Activated T-cell treated with anti-CD3 and anti-CD28 coated beads for 1 hour (primary cell): ENCODE data around the gene NBPF9.
"Not testable (repeated sequence)": the region's sequence is repeated elsewhere in the genome, so short reads cannot be mapped to it uniquely, and the experiment has no call there.

ENCODE experiments used
- DNase-seq: peaks from one replicate; pipeline ENCODE4 v3.0.0-alpha.2; 2020; ENCODE audit warnings: low read depth

The NBPF9 gene

DNA sequence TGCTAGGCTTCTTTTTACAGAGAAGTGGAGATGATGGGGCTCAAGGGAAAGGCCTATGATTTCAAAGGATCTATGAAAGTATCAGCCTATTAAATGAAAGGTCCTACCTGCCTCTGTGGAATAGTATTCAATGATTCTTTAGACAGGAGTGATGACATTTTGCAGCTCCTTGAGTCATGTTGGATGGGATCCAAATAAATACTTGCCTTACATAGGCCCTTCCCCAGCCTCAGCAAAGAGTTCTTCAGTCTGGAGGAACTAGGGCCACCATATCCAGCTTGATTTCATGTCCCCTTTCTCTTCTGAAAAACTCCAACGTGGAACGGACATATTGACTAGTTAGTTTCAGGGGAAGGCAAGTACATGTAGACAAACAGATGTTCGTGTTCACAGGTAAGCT is 87.8 kb downstream of the NBPF9 start:
- not testable (repeated sequence) for DNase-seq

DNA sequence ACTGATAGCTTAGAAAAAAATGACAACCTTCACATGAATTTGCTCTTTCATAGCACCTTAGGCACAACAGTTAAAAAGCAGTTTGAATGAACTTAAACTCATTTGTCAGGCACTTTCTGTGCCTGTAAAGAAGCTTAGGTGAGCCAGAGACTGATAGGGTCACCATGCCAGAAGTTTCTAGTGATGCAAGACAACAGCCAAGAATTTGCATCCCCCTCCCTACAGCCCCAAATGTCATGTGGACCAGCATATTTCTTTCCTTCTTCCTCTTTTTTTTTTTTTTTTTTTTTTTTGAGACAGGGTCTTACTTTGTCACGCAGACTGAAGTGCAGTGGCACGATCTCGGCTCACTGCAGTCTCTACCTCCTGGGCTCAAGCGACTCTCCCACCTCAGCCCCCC is 89.8 kb downstream of the NBPF9 start:
- DNase-seq = not testable (repeated sequence)

DNA sequence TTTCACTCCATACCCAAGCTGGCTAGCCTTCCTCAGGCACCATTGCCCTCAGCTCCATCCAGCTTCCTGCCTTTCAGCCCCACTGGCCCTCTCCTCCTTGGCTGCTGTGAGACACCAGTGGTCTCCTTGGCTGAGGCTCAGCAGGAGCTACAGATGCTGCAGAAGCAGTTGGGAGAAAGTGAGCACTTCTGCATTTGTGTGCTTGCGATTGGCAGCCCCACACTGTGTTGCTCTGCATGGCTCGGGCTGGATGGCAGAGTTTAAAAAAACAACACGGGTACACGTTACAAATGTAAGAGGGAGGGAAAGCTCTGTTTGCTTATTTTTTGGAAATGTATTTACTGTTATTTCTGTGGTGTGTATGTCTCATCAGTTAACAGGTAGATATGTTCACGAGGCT is 90.8 kb downstream of the NBPF9 start:
- DNase-seq = not testable (repeated sequence)

DNA sequence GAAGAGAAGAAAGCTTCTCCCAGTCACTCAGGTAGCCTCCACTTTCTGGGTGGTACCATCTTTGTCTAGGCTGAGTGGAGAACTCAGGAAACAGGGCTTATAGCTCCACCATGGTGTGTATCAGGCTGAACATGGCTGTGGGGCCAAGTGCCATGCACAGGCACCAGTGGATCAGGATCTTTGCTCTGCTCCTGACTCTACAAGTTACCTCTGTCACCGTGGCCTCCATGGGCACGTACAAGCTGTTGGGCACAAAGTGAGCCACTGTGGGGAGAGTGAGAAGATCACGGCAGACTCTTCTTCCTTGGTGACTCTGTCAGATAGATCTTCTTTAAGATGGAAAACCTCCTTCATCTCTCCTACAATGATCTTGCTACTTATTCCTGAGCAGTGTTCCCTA is 93.6 kb downstream of the NBPF9 start:
- DNase-seq = not testable (repeated sequence)

DNA sequence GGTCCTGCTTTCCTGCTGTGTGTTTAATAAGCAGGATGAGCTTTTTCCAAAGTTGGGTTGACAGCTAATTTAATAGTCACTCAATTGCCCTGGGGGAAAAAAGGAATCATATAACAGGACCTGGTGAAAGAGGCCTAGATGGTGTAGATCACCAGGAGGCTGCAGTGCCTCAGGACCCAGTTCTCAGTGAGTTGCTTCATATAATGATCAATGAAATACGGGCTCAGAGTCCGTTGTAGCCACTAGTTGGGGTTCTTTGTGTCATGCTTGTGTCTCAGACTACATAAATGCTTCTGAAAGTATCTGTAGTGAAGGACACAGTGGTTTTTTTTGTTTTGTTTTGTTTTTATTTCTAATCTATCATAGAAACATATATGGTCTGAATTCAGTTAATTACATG is 94.6 kb downstream of the NBPF9 start:
- not testable (repeated sequence) for DNase-seq

DNA sequence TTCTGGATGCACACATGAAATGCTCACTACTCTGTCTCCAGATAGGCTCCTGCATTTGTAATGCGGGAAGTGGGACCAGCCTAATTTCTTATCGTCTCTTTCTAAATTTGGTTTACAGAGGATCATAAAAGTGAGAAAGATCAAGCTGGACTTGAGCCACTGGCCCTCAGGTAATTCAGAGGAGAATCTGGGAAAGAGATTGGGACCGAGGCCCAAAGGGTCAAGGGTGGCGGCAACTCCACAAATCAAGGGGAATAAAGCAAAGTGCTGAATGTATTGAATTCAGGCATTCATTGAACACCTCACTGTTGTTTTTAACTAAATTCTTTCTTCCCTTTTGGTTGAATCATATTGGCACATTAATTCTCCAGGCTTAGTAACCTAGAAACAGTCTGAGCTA is 95.0 kb downstream of the NBPF9 start:
- DNase-seq = not testable (repeated sequence)
